H9 (cell line): ENCODE data around the gene PASD1. TPM values are rescaled to one million over a fixed set of nuclear protein-coding genes. Genes with fewer than 3 reads are reported as not detected.

Experiments
- DNase-seq: peaks from one replicate; pipeline ENCODE4 v3.0.0-alpha.2; 2017
- H2AFZ ChIP-seq: one replicate; pipeline ENCODE4 v1.6.1; 2013; ENCODE audit warnings: mild to moderate bottlenecking, low read length, control low read depth, moderate library complexity
- H2AK5ac ChIP-seq: 2 replicates; pipeline ENCODE4 v1.6.1; 2013; ENCODE audit warnings: low read length, control low read depth, mixed read lengths; ENCODE audit not compliant: insufficient read length
- H2BK120ac ChIP-seq: one replicate; pipeline ENCODE4 v1.6.1; 2013; ENCODE audit warnings: low read depth, mild to moderate bottlenecking, low read length, control low read depth, inconsistent platforms; ENCODE audit not compliant: poor library complexity, severe bottlenecking
- H2BK12ac ChIP-seq: 2 replicates; pipeline ENCODE4 v1.6.1; 2013; ENCODE audit warnings: low read length, control low read depth, mixed read lengths, low read depth; ENCODE audit not compliant: insufficient read length
- H2BK15ac ChIP-seq: 2 replicates; pipeline ENCODE4 v1.6.1; 2013; ENCODE audit warnings: low read depth, low read length, control low read depth
- H2BK20ac ChIP-seq: one replicate; pipeline ENCODE4 v1.6.1; 2013; ENCODE audit warnings: low read depth, mild to moderate bottlenecking, low read length, control low read depth, inconsistent platforms; ENCODE audit not compliant: poor library complexity, severe bottlenecking
- H2BK5ac ChIP-seq: 2 replicates; pipeline ENCODE4 v1.6.1; 2013; ENCODE audit warnings: low read length, control low read depth, mixed read lengths; ENCODE audit not compliant: insufficient read length
- H3K14ac ChIP-seq: 2 replicates; pipeline ENCODE4 v1.6.1; 2013; ENCODE audit warnings: low read length, control low read depth; ENCODE audit not compliant: insufficient read depth
- H3K18ac ChIP-seq: 2 replicates; pipeline ENCODE4 v1.6.1; 2013; ENCODE audit warnings: low read depth, mild to moderate bottlenecking, mixed read lengths, low read length, control low read depth; ENCODE audit not compliant: insufficient read length
- H3K23ac ChIP-seq: 2 replicates; pipeline ENCODE4 v1.6.1; 2013; ENCODE audit warnings: low read length, control low read depth, mixed read lengths, low read depth; ENCODE audit not compliant: insufficient read length
- H3K23me2 ChIP-seq: 2 replicates; pipeline ENCODE4 v1.6.1; 2013; ENCODE audit warnings: low read depth, mild to moderate bottlenecking, mixed read lengths, low read length, control low read depth; ENCODE audit not compliant: insufficient read length, poor library complexity, severe bottlenecking
- H3K27ac ChIP-seq: 2 replicates; pipeline ENCODE4 v1.5.1; 2013; ENCODE audit warnings: low read length, control low read depth, mixed read lengths, low read depth; ENCODE audit not compliant: insufficient read length
- H3K27me3 ChIP-seq: 2 replicates; pipeline ENCODE4 v1.6.1; 2013; ENCODE audit warnings: low read length, control low read depth, inconsistent platforms; ENCODE audit not compliant: insufficient read depth
- H3K4ac ChIP-seq: 2 replicates; pipeline ENCODE4 v1.6.1; 2013; ENCODE audit warnings: low read depth, mild to moderate bottlenecking, control low read depth, inconsistent platforms, low read length, moderate library complexity
- H3K4me1 ChIP-seq: 2 replicates; pipeline ENCODE4 v1.6.1; 2013; ENCODE audit warnings: low read length, control low read depth, inconsistent platforms; ENCODE audit not compliant: insufficient read depth
- H3K4me2 ChIP-seq: 2 replicates; pipeline ENCODE4 v1.6.1; 2013; ENCODE audit warnings: low read length, control low read depth, mixed read lengths; ENCODE audit not compliant: insufficient read length, insufficient read depth
- H3K56ac ChIP-seq: 2 replicates; pipeline ENCODE4 v1.6.1; 2013; ENCODE audit warnings: low read depth, mild to moderate bottlenecking, mixed read lengths, low read length, control low read depth; ENCODE audit not compliant: insufficient read length
- H3K79me1 ChIP-seq: 2 replicates; pipeline ENCODE4 v1.6.1; 2013; ENCODE audit warnings: low read depth, mild to moderate bottlenecking, moderate library complexity, low read length, control low read depth, inconsistent platforms; ENCODE audit not compliant: insufficient read depth, poor library complexity, severe bottlenecking
- H3K79me2 ChIP-seq: 2 replicates; pipeline ENCODE4 v1.6.1; 2013; ENCODE audit warnings: low read length, control low read depth, inconsistent platforms; ENCODE audit not compliant: insufficient read depth
- H3K9ac ChIP-seq: 2 replicates; pipeline ENCODE4 v1.6.1; 2013; ENCODE audit warnings: low read length, control low read depth, mixed read lengths; ENCODE audit not compliant: insufficient read length; ENCODE audit errors: extremely low read depth
- H3K9me3 ChIP-seq: one replicate; pipeline ENCODE4 v1.6.1; 2013; ENCODE audit warnings: low read depth, low read length, inconsistent platforms; ENCODE audit not compliant: control insufficient read depth
- H3T11ph ChIP-seq: one replicate; pipeline ENCODE4 v1.6.1; 2013; ENCODE audit warnings: mild to moderate bottlenecking, low read length, control low read depth, inconsistent platforms
- H4K20me1 ChIP-seq: one replicate; pipeline ENCODE4 v1.6.1; 2013; ENCODE audit not compliant: control insufficient read depth, insufficient read length, insufficient read depth
- H4K5ac ChIP-seq: 2 replicates; pipeline ENCODE4 v1.6.1; 2013; ENCODE audit warnings: low read depth, mild to moderate bottlenecking, mixed read lengths, low read length, control low read depth; ENCODE audit not compliant: insufficient read length
- H4K8ac ChIP-seq: replicated peaks from 2 replicates; pipeline ENCODE4 v1.6.1; 2013; ENCODE audit warnings: low read length, control low read depth, mixed read lengths, low read depth; ENCODE audit not compliant: insufficient read length
- H4K91ac ChIP-seq: 2 replicates; pipeline ENCODE4 v1.6.1; 2013; ENCODE audit warnings: low read depth, mild to moderate bottlenecking, moderate library complexity, mixed read lengths, low read length, control low read depth; ENCODE audit not compliant: insufficient read length
- H3K27ac Mint-ChIP-seq, 3 experiments: 2 replicates in 2 of 3; 3 replicates in 1 of 3; pipeline ENCODE4 v1.8.0; 2020 to 2021; ENCODE audit warnings: mixed read lengths in 3 of 3, mild to moderate bottlenecking in 1 of 3, moderate library complexity in 1 of 3
- H3K27me3 Mint-ChIP-seq: 2 replicates; pipeline ENCODE4 v1.8.0; 2021; ENCODE audit warnings: low read depth, mild to moderate bottlenecking, moderate library complexity, mixed read lengths
- H3K36me3 Mint-ChIP-seq, 3 experiments: 2 replicates in 2 of 3; 3 replicates in 1 of 3; pipeline ENCODE4 v1.8.0; 2020 to 2021; ENCODE audit warnings: low read depth in 3 of 3, mixed read lengths in 3 of 3; ENCODE audit not compliant: insufficient read depth in 1 of 3
- H3K4me1 Mint-ChIP-seq, 2 experiments: 2 replicates each; pipeline ENCODE4 v1.8.0; 2020; ENCODE audit warnings: mixed read lengths in 2 of 2
- H3K4me3 Mint-ChIP-seq, 2 experiments: 2 replicates in 1 of 2; 3 replicates in 1 of 2; pipeline ENCODE4 v1.8.0; 2020 to 2021; ENCODE audit warnings: mild to moderate bottlenecking in 2 of 2, mixed read lengths in 2 of 2, moderate library complexity in 1 of 2
- H3K9me3 Mint-ChIP-seq, 2 experiments: 2 replicates in 1 of 2; 3 replicates in 1 of 2; pipeline ENCODE4 v1.8.0; 2020; ENCODE audit warnings: mild to moderate bottlenecking in 2 of 2, mixed read lengths in 2 of 2, moderate library complexity in 1 of 2
- CTCF ChIP-seq: fragments of 200-600 bp; sonication (generic); conservative IDR thresholded peaks from 3 replicates; pipeline ENCODE4 v1.8.0; 2021; ENCODE audit warnings: antibody characterized with exemption, mild to moderate bottlenecking
- WGBS: extraction: QIAGEN DNeasy Blood & Tissue Kit; methylation state at CpG from one replicate; pipeline ENCODE4 v1.1.7; 2013; ENCODE audit warnings: missing lambda C conversion rate, low lambda C conversion rate, mixed read lengths; ENCODE audit not compliant: insufficient read length; ENCODE audit errors: extremely low coverage; 5-methylcytosine and 5-hydroxymethylcytosine counted together
- total RNA-seq: library from RNA; stranded (reverse); gene quantifications from 2 replicates; pipeline ENCODE4 v1.2.1, GENCODE V29; 2021

Gene PASD1
- total RNA-seq, 1 experiment from 2014 or later: not detected

GRCh38 chrX:151679798-151680402 lies 116.4 kb downstream of the PASD1 start:
- Histone ChIP-seq H3K79me1 (no peaks in the 10 kb centered on the region), H2BK120ac (no peak overlapping the region), H3K23me2 (no peaks in the 10 kb centered on the region), H2AFZ (no peak overlapping the region), H3K9me3 (peaks cover 41% of the 10 kb centered on the region), H2BK20ac (no peak overlapping the region), H2BK12ac (no peak overlapping the region), H3K4me1 (no peaks in the 10 kb centered on the region), H3K23ac (no peak overlapping the region), H4K5ac (no peak overlapping the region), H3K27me3 (no peaks in the 10 kb centered on the region), H3K9ac (no peak overlapping the region), H3K14ac (no peak overlapping the region), H4K91ac (no peak overlapping the region), H3K4me2 (no peak overlapping the region), H2BK5ac (no peak overlapping the region), H4K20me1 (no peaks in the 10 kb centered on the region), H2AK5ac (no peak overlapping the region), H3K18ac (no peak overlapping the region), H3K27ac (no peak overlapping the region), H3K4ac (no peak overlapping the region), H2BK15ac (no peak overlapping the region), H3K56ac (no peak overlapping the region), H4K8ac (no peak overlapping the region), H3T11ph (no peak overlapping the region), H3K79me2 (no peaks in the 10 kb centered on the region)
- WGBS: no CpG with 5 or more reads among the region's 5 CpGs
- Mint-ChIP-seq H3K27ac (no peak overlapping the region; a peak in 1 of 7 replicates), H3K36me3 (peaks cover 0 to 6% (median 0%) of the 10 kb centered on the region in 3 experiments; a peak in 2 of 7 replicates), H3K9me3 (peaks cover 76 to 77% of the 10 kb centered on the region in 2 experiments), H3K4me3 (no peak overlapping the region), H3K4me1 (peaks cover 3 to 4% of the 10 kb centered on the region in 2 experiments; a peak in 1 of 4 replicates), H3K27me3 (peaks cover 13% of the 10 kb centered on the region)
- no peak for TF ChIP-seq CTCF
- no peak for DNase-seq
